GM12865 (cell line): ENCODE data around the gene NFIA.

Experiments used
- DNase-seq: peaks from one replicate; pipeline ENCODE4 v3.0.0; 2010; ENCODE audit warnings: low read depth
- H3K4me3 ChIP-seq: 2 replicates; pipeline ENCODE4 v1.5.1; 2011; ENCODE audit warnings: mild to moderate bottlenecking, low read depth, low read length, control low read depth
- TF ChIP-seq, protein P1 (sequence below): IDR thresholded peaks from 2 replicates; pipeline ENCODE4 v1.5.1; 2011; ENCODE audit warnings: low read length, control low read depth, low read depth, inconsistent platforms; ENCODE audit not compliant: insufficient read depth; ENCODE audit errors: missing control alignments

Gene NFIA

DNA sequence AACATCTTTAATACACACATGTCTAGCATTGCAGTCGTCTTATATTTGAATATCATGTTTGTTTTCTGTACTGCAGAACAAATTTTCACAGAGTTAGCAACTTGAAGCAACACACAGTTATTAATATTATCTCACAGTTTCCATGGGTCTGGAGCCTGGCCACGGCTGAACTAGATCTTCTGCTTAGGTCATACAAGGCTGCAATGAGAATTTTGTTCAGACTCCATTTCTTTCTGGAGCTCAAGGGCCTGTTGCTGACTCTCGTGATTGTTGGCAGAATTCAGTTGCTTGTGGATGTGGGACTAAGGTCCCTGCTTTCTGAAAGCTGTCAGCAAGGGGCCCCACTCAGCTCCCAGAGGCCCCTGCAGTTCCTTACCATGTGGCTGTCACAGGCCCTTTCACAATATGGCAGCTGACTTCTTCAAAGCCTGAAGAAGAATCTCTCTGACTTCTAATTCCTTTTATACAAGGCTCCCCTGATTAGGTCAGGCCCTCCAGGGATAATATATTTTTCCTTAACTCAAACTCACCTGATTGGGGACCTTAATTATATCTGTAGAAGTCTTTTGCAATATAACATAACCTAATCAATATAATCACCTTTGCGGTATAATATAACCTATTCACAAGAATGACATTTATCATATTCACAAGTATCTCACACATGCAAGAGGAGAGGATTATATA lies 296.3 kb downstream of the NFIA start:
- no peak for DNase-seq
- H3K4me3 ChIP-seq: no peak overlapping the region
- TF ChIP-seq, protein P1, sequence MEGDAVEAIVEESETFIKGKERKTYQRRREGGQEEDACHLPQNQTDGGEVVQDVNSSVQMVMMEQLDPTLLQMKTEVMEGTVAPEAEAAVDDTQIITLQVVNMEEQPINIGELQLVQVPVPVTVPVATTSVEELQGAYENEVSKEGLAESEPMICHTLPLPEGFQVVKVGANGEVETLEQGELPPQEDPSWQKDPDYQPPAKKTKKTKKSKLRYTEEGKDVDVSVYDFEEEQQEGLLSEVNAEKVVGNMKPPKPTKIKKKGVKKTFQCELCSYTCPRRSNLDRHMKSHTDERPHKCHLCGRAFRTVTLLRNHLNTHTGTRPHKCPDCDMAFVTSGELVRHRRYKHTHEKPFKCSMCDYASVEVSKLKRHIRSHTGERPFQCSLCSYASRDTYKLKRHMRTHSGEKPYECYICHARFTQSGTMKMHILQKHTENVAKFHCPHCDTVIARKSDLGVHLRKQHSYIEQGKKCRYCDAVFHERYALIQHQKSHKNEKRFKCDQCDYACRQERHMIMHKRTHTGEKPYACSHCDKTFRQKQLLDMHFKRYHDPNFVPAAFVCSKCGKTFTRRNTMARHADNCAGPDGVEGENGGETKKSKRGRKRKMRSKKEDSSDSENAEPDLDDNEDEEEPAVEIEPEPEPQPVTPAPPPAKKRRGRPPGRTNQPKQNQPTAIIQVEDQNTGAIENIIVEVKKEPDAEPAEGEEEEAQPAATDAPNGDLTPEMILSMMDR: no peak

DNA sequence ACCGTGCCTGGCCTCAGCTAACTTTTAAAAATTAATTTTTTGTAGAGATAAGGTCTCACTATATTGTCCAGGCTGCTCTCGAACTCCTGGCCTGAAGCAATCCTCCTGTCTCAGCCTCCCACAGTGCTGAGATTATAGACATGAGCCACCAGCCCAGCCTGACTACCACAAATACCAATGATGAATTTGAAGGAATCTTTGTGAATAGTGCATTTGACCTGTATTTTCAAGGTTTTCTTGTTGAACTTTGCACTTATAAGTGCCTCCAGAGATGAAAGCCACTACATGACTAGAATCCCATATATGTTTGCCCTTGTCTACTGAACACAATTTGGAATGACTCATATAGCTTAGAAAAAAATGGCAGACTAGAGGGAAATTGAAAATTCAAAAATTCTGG lies 297.3 kb downstream of the NFIA start:
- TF ChIP-seq, protein P1: no peak
- H3K4me3 ChIP-seq: no peak overlapping the region
- no peak for DNase-seq

DNA sequence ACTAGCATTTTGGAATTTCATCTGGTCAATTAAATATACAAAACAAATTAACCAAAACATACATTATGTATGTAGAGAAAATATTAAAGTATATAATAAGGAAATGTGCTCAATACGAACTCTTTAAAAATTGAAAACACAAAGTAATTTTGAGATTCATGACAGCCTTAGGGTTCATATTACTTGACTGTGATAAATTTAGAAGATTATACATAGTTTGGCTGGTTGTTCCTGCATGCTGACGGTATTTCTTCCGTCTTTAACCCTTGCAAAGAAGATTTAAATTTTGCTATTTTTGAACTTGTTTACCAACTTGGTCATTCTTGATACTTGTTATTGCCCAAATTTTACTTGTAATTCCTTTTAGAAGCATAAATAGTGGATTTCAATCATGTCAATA lies 298.2 kb downstream of the NFIA start:
- no peak for DNase-seq
- TF ChIP-seq, protein P1: no peak
- H3K4me3 ChIP-seq: no peak overlapping the region

DNA sequence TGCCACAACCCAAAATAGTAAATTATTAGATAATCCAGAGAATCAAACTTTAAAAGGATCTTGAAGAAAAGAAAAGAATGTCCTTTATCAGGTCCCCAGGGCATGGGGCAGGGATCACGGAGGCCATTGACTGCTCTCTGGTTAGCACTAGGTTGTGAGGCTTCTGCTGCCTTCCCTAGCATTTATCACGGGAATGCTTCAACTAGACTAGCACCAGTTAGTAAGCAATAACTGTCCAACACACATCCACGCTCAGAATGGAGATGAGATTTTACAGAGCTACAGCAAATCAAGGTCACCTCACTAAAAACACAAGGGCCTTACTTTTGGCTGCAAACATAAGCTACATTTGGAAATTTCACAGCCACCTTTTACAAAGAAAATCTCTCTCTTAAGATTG lies 304.0 kb downstream of the NFIA start:
- no peak overlapping the region for H3K4me3 ChIP-seq
- TF ChIP-seq, protein P1: no peak
- DNase-seq: no peak

DNA sequence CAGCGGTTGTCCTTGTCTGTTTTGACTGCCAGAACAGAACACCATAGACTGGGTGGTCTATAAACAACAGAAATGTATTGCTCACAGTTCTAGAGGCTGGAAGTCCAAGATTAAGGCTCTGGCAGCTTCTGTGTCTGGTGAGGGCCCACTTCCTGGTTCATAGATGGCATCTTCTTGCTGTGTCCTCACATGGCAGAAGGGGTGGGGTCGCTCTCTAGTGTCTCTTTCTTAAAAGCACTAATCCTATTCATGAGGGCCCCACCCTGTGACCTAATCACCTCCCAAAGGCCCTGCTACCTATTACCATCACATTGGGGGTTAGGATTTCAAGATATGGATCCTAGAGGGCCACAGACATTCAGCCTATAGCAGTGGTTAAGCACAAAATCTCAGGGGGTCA lies 304.4 kb downstream of the NFIA start:
- TF ChIP-seq, protein P1: no peak
- H3K4me3 ChIP-seq: no peak overlapping the region
- DNase-seq: no peak

DNA sequence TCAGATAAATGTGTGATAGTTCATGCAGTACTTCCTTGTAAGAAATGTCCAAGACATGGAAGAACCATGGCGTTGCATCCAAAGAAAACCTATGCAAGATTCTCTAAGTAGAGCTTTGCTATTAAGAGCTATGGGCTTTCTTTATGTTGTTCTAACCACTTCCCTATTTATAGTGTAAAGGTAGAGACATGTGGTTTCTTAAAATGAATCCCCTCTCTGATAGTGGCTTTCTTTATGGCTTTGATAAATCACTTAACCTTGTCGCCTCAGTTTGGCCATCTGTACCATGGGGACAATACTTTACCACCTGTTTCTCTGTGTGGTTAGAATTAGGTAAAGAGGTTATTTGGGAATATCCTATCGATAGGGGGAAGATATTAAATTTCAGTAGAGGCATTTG lies 305.5 kb downstream of the NFIA start:
- DNase-seq: peak; percentile 19
- TF ChIP-seq, protein P1: no peak
- no peak overlapping the region for H3K4me3 ChIP-seq

DNA sequence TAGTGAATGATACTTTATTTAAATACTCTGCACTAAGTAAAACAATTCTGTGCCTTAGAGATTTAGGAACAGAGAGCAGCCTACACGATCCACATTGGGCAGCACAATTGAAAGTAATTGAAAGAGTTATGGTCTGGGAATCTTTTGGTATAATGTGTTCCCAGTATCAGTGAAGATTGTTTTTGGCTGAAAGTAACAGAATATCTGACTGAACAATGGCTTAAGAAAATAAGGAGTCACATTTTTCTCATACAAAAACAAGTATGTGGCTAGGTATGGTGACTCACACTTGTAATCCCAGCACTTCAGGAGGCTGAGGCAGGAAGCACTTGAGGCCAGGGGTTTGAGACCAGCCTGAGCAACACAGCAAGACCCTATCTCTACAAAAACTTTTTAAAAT lies 306.2 kb downstream of the NFIA start:
- H3K4me3 ChIP-seq: no peak overlapping the region
- TF ChIP-seq, protein P1: no peak
- no peak for DNase-seq
